ENCODE results near the gene DOK4.
"Not testable (repeated sequence)": the region's sequence is repeated elsewhere in the genome, so short reads cannot be mapped to it uniquely, and the experiment has no call there.

DOK4 gene

DNA sequence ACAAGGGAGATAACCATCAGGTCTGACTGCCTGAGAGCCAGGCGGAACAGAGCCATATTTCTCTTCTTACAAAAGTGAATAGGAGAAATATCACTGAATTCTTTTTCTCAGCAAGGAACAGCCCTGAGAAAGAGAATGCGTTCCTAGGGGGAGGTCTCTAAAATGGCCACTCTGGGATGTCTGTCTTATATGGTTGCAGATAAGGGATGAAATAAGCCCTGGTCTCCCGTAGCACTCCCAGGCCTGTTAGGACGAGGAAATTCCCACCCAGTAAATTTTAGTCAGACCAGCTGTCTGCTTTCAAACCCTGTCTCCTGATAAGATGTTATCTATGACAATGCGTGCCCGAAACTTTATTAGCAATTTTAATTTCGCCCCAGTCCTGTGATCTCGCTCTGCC, 46.3 kb downstream of the DOK4 start:
- not testable (repeated sequence) for DNase-seq

DNA sequence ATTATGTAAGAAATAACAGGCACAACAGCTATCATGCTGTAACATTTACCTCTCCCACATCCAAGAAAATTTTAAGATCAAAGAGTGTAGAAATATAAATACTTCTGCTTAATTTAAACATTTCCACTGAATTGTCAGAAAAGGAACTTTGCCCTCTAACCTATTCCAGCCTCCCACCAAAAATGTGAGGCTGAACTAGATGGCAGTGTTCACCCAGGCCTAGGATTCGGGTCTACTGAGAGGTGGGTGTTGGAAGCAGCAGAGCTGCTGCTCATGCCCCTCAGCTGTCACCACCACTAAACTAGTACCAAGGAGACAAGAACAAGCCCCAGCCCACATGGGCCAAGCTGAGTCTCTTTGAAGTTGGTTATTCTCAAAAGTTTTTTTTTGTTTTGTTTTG, 50.5 kb downstream of the DOK4 start:
- no peak for DNase-seq

DNA sequence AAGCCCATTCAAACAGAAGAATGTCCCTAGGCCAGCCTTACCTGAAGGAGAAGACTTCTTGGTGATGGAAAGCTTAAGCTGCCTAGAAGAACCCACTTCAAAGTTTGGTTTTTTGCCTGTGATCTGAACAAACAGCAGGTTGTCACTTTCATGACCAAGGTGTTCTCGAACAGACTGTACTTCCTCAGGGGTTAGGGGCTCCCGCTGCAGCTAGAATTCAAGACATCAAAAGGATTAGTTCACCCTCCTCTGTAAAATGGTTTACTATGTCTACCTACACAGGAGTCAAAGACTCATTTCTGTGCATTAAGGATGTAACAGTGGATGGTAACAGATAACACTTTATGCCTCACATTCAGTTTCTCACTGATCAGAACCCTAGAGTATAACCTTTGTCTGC, 52.3 kb downstream of the DOK4 start:
- DNase-seq, result no peak

DNA sequence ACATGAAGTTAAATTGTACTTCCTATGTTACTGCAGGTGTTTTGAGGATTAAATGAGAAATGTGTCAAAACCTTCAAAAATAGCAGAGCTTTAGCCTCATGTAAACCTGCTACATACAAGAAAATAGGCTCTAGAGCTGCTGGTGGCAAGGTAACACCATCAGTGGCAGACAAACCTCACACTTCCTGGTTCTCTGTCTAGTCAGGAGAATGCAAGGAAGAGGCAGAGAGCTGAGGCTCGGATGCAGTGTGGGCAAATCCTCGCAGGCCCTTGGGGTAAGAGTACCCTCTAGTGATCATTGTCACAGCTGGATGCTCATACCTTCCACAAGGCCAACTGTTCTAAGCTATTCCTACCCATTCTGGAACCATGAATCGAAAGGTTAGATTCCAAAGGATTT, 53.3 kb downstream of the DOK4 start:
- DNase-seq, result no peak

DNA sequence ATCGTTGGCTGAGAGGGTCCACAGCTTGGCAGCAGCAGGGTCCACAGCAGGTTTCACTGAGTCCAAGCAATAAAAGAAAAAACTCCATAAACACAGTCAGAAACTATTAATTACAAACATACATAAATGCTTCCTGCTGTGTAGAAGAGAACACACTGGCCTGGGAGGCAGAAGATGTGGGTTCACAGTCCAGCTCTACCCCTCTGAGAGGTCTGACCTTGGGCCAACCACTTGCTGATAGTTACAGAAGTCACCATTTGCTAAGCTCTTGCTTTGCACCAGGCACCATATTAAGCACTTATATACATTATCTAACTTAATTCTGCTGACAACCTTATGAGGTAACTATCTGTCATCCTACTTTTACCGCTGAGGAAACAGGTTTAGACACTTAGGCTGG, 53.8 kb downstream of the DOK4 start:
- no peak for DNase-seq

DNA sequence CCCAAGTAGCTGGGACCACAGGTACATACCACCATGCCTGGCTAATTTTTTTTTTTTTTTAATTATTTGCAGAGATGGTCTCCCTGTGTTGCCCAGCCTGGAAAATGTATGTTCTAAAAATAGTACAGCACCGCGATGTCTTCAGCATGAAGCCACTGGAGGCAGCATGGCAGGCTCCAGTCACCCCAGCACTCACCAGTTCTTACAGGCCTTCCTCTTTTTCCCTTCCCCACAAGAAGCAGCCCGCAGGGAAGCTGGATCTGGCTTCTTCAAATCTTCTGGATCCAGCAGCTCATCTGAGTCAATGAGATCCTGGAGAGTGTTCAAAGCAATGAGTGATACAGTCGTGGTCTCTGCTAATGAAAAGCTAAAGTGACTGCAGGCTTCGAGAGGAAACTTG, 55.3 kb downstream of the DOK4 start:
- DNase-seq, result no peak

DNA sequence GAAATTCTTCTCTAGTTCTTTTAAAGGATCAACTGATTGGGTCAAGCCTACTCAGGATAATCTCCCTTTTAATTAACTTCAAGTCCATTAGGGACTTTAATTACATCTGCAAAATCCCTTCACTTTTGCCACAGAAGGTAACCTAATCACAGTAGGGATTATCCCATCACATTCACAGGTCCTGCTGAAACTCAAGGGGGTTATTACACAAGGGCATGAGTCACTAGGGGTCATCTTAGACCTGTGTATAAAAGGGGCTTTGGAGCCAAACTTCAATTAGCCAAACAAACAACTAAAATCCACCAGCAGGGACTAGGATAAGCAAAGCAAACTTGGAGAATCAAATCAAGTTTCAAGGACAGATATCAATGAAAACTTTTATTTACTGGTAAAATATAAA, 58.5 kb downstream of the DOK4 start:
- DNase-seq, result no peak

DNA sequence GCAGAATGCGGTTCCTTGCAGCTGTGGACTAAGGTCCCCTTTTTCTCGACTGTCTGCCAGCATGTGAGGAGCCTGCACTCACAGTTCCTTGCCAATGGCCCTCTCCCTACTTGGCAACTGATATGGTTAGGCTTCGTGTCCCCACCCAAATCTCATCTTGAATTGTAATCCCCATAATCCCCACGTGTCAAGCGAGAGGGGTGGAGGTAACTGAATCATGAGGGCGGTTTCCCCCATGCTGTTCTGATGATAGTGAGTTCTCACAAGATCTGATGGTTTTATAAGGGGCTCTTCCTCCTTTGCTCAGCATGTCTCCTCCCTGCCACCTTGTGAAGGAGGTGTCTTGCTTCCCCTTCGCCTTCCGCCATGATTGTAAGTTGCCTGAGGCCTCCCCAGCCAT, 59.0 kb downstream of the DOK4 start:
- DNase-seq, result no peak

DNA sequence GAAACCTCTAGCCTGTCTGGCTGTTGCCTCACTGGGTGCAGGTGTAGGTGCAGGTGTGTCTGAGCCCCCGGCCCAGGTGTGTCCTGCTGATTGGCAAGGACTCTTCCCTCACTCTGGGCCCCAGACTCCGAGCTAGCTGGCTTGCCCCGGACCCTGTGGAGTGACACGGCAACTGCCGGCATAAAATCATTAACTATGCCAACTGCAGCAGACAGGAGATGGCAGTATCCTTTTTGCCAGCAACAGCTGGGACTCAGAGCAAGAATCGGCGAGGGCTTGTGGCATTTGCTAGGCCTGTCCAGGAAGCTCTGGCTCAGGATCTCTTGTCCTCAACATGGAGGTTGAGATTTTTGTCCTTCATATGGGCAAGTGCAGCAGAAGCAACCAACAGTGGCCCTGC, 59.9 kb downstream of the DOK4 start:
- no peak for DNase-seq

DNA sequence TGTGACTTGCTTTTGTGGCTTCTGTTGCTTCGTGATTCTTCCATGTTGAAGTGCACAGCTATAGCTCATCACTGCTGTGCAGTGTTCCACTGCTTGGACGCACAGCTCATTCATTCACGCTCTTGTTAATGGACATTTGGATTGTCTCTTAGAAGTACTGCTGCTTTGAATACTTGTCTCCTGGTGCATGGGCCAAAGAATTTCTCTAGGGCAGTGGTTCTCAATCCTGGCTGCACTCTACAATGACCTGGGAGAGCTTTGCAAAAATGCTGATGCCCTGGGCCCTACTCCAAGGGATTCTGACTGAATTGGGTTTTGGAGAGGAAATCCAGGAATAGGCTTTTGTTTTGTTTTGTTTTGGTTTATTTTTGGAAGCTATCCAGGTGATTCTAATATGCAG, 61.7 kb downstream of the DOK4 start:
- DNase-seq, result no peak

DNA sequence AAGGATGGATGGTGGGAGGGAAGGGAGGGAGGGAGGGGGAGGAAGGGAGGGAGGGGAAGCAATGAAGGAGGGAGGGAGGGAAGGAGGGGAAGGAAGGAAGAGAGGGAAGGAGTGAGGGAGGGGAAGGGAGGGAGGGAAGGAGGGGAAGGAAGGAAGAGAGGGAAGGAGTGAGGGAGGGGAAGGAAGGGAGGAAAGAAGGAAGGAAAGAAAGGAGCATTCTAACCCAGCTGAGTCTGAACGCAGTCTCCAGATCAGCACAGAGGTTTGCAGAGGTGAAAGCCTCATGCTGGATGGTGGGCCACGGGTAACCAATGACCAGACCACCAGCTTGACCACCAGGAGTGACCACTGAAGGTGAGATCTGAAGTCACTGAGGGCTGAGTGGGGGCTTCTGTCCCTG, 63.1 kb downstream of the DOK4 start:
- DNase-seq, result no peak

DNA sequence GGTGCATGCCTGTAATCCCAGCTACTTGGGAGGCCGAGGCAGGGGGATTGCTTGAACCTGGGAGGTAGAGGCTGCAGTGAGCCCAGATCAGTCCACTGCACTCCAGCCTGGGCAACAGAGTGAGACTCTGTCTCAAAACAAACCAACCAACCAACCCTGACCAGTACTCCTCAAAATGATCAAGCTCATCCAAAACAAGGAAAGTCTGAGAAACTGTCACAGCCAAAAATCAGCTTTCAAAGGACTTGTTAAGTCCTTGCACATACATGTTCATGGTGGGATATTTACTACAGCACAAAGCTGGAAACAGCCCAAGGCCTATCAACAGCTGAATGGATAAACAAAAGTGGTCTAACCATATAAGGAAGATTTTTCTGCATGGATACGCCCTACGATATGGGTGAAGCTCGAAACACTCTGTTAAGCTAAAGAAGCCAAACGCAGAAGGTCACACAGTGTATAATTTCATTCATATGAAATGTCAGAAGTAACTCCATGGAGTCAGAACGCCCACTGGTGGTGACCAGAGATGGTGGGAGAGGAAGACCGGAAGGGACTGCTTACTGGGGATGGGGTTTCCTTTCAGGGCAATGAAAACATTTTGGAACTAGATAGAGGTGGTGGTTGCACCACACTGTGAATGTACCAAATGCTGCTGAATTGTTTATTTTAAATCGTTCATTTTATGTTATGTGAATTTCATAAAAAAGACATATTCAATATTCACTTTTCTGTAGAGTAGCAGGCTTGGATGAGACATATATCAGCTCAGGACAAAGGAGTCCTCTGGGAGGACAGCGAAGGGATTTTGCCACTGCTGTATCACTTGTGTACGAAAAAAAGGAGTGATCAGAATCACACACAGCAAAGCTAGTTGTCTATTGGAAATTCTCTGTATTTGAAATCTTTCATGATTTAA, 64.0 kb downstream of the DOK4 start:
- no peak for DNase-seq
